ENCODE results near the gene ZFP62. TPM values are rescaled to one million over a fixed set of nuclear protein-coding genes. Genes with fewer than 3 reads are reported as not detected.

Gene ZFP62
- total and polyA plus RNA-seq, 2 of the 4 experiments (the other 2 are of a cell fraction), result 8.2 to 20.3 TPM

DNA sequence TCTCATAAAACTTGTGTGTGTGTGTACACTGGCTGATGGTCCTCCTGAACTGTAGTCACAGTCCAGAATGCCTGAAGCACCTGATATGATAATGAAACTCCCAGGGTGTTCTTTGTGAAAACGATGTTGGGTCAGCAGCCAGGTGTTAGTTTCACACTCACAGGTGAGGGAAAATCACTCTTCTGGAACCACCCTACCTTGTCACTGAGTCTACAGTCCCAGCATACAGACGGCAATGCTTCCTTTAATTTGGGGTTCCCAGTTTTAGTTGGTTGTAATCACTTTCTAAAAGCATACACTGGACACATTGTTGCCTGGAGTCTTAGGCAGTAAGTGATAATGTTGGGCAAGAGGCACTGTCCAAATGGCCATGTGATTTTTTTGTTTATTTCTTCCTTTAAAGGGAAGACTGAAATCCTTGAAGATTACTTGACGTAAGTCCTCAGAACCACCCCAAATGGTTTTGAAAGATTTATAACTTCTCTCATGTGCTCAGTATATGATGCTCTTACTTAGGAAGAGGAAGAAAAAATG, 40.2 kb downstream of the ZFP62 start:
- Histone ChIP-seq H3K4me2 (ENCODE audit: low read depth, low read length) (no peak overlapping the region; the same call in 1 of the 2 replicates), H3K4ac (ENCODE audit: low read depth, low read length) (peak overlapping the region; percentile 12; the same call in 1 of the 2 replicates), H3K36me3 (ENCODE audit: control insufficient read depth, insufficient read depth, low read length) (no peaks in the 10 kb centered on the region), H3K9me3 (ENCODE audit: control insufficient read depth, insufficient read depth, low read length) (no peaks in the 10 kb centered on the region), H3K4me3 (ENCODE audit: insufficient read depth, low read depth, low read length) (no peak overlapping the region), H2AK9ac (replicated peaks; ENCODE audit: low read depth, low read length, poor library complexity) (no peak overlapping the region), H3K14ac (replicated peaks; ENCODE audit: low read depth, low read length) (no peak overlapping the region), H3K27me3 (ENCODE audit: control insufficient read depth, insufficient read depth, low read length) (no peaks in the 10 kb centered on the region), H3K9ac (ENCODE audit: low read depth, low read length) (no peak overlapping the region), H3K79me1 (ENCODE audit: low read depth in 1 of 2, low read length in 2 of 2) (no peaks in the 10 kb centered on the region; a peak in 1 of 4 replicates), H3K9me1 (ENCODE audit: insufficient read depth, low read length) (peaks cover 5% of the 10 kb centered on the region), H4K5ac (ENCODE audit: low read depth, low read length) (peak overlapping the region; percentile 63; the same call in 1 of the 2 replicates), H4K20me1 (ENCODE audit: insufficient read depth, low read length) (no peaks in the 10 kb centered on the region), H2BK120ac (ENCODE audit: low read depth, low read length) (no peak overlapping the region), H3K4me1 (ENCODE audit: control insufficient read depth, insufficient read depth, low read length) (peaks cover 25% of the 10 kb centered on the region), H2AK5ac (ENCODE audit: low read depth, low read length) (no peak overlapping the region), H3K23ac (ENCODE audit: low read depth, low read length) (no peak overlapping the region), H2BK20ac (ENCODE audit: low read depth, low read length) (no peak overlapping the region), H3K56ac (ENCODE audit: extremely low read depth, insufficient read depth, low read length) (no peak overlapping the region), H4K8ac (ENCODE audit: low read depth in 2 of 2, low read length in 2 of 2) (no peak overlapping the region), H2AFZ (replicated peaks; ENCODE audit: low read length, poor library complexity) (no peak overlapping the region), H2BK15ac (ENCODE audit: low read depth, low read length) (0 out of 3 replicates have a peak overlapping the region, but pooled peaks have one; percentile 57), H4K91ac (ENCODE audit: insufficient read depth, low read depth, low read length) (peak overlapping the region; percentile 8; the same call in 1 of the 2 replicates), H3K18ac (ENCODE audit: low read depth, low read length) (peak overlapping the region; percentile 76; the same call in 1 of the 2 replicates), H3K27ac (ENCODE audit: insufficient read depth, low read length) (peak overlapping the region; percentile 63; the same call in 1 of the 2 replicates), H2BK5ac (ENCODE audit: low read depth, low read length, poor library complexity, severe bottlenecking) (no peak overlapping the region)
- intact Hi-C loops (cut with micrococcal nuclease) (no loop called here), dilution Hi-C loops (cut with HindIII; ENCODE audit: low sequenced_read_pairs, unreplicated experiment) (no loop called here), in situ Hi-C loops (cut with MboI; ENCODE audit: low sequenced_read_pairs) (no loop called here)
- peak; percentile 22 for DNase-seq
- ChIA-PET POLR2A (ENCODE audit: unreplicated experiment) (no interaction called here), CTCF (interaction anchor here (0.7 kb wide), 1 partner anchor 10 kb away, joined by 4 read pairs; no protein-coding TSS in a partner anchor)
- BruUV-seq (replicated peaks), result no TSS peak
- ATAC-seq (ENCODE audit: low read depth), result no peak
- TF ChIP-seq BHLHE40 (IDR thresholded peaks at IDR 0.05; ENCODE audit: low read depth, low read length) (no peak), SMC3 (IDR thresholded peaks at IDR 0.05; ENCODE audit: low read depth, low read length) (no peak)
- no CpG with 5 or more reads among the region's 3 CpGs for WGBS, 2 experiments (ENCODE audit: extremely low coverage in 2 of 2, insufficient read length in 1 of 2)

All from IMR-90 (cell line).